Activated naive CD8-positive, alpha-beta T cell (primary cell): ENCODE data around the gene PTPRN2.
"Not testable (repeated sequence)": the region's sequence is repeated elsewhere in the genome, so short reads cannot be mapped to it uniquely, and the experiment has no call there.

Experiments
- H3K27ac Mint-ChIP-seq: one replicate; pipeline ENCODE4 v1.8.0; 2021; ENCODE audit warnings: mixed read lengths
- H3K27me3 Mint-ChIP-seq: one replicate; pipeline ENCODE4 v1.8.0; 2021; ENCODE audit warnings: mixed read lengths
- H3K36me3 Mint-ChIP-seq: one replicate; pipeline ENCODE4 v1.8.0; 2021; ENCODE audit warnings: mixed read lengths
- H3K4me1 Mint-ChIP-seq: one replicate; pipeline ENCODE4 v1.8.0; 2021; ENCODE audit warnings: low read depth, mixed read lengths
- H3K4me3 Mint-ChIP-seq: one replicate; pipeline ENCODE4 v1.8.0; 2021; ENCODE audit warnings: mild to moderate bottlenecking, mixed read lengths
- H3K9me3 Mint-ChIP-seq: one replicate; pipeline ENCODE4 v1.8.0; 2021; ENCODE audit warnings: low read depth, mixed read lengths

PTPRN2 gene

GRCh38 chr7:157925383-157925875 lies 662.2 kb downstream of the PTPRN2 start:
- Mint-ChIP-seq H3K27me3 (no peaks in the 10 kb centered on the region), H3K4me3 (no peak overlapping the region), H3K27ac (no peak overlapping the region), H3K4me1 (peaks cover 30% of the 10 kb centered on the region), H3K36me3 (no peaks in the 10 kb centered on the region), H3K9me3 (no peaks in the 10 kb centered on the region)

GRCh38 chr7:157923903-157924630 lies 663.6 kb downstream of the PTPRN2 start:
- no peaks in the 10 kb centered on the region for H3K36me3 Mint-ChIP-seq
- H3K9me3 Mint-ChIP-seq = no peaks in the 10 kb centered on the region
- no peaks in the 10 kb centered on the region for H3K27me3 Mint-ChIP-seq
- H3K27ac Mint-ChIP-seq = no peak overlapping the region
- H3K4me1 Mint-ChIP-seq = peaks cover 24% of the 10 kb centered on the region
- no peak overlapping the region for H3K4me3 Mint-ChIP-seq

GRCh38 chr7:157922576-157922975 lies 665.0 kb downstream of the PTPRN2 start:
- Mint-ChIP-seq H3K27ac (no peak overlapping the region), H3K4me1 (peaks cover 15% of the 10 kb centered on the region), H3K36me3 (no peaks in the 10 kb centered on the region), H3K4me3 (no peak overlapping the region), H3K27me3 (no peaks in the 10 kb centered on the region), H3K9me3 (no peaks in the 10 kb centered on the region)

- no peak overlapping the region for H3K27ac Mint-ChIP-seq
- H3K4me3 Mint-ChIP-seq = no peak overlapping the region
- no peaks in the 10 kb centered on the region for H3K9me3 Mint-ChIP-seq
- peaks cover 5% of the 10 kb centered on the region for H3K36me3 Mint-ChIP-seq
- no peaks in the 10 kb centered on the region for H3K27me3 Mint-ChIP-seq
- no peaks in the 10 kb centered on the region for H3K4me1 Mint-ChIP-seq
Measured at GRCh38 chr7:157918326-157919080, 669.1 kb downstream of the PTPRN2 start.

GRCh38 chr7:157916946-157917640 lies 670.5 kb downstream of the PTPRN2 start:
- Mint-ChIP-seq H3K36me3 (peaks cover 5% of the 10 kb centered on the region), H3K4me3 (no peak overlapping the region)

GRCh38 chr7:157910446-157910845 lies 677.2 kb downstream of the PTPRN2 start:
- Mint-ChIP-seq H3K36me3 (peaks cover 4% of the 10 kb centered on the region), H3K4me1 (no peaks in the 10 kb centered on the region), H3K27ac (no peak overlapping the region), H3K27me3 (no peaks in the 10 kb centered on the region), H3K4me3 (no peak overlapping the region), H3K9me3 (no peaks in the 10 kb centered on the region)

More at GRCh38 chr7:157916946-157917640, 670.5 kb downstream of the PTPRN2 start:
- no peaks in the 10 kb centered on the region for H3K4me1 Mint-ChIP-seq
- H3K9me3 Mint-ChIP-seq = no peaks in the 10 kb centered on the region
- H3K27me3 Mint-ChIP-seq = no peaks in the 10 kb centered on the region
- H3K27ac Mint-ChIP-seq = no peak overlapping the region

GRCh38 chr7:157910045-157910444 lies 677.6 kb downstream of the PTPRN2 start:
- not testable (repeated sequence) for H3K4me3 Mint-ChIP-seq, H3K9me3 Mint-ChIP-seq, H3K27me3 Mint-ChIP-seq, H3K27ac Mint-ChIP-seq, H3K36me3 Mint-ChIP-seq, H3K4me1 Mint-ChIP-seq

GRCh38 chr7:157909370-157909769 lies 678.3 kb downstream of the PTPRN2 start:
- H3K27me3 Mint-ChIP-seq = no peaks in the 10 kb centered on the region
- H3K4me1 Mint-ChIP-seq = peaks cover 2% of the 10 kb centered on the region
- H3K27ac Mint-ChIP-seq = no peak overlapping the region
- H3K4me3 Mint-ChIP-seq = no peak overlapping the region
- no peaks in the 10 kb centered on the region for H3K36me3 Mint-ChIP-seq
- H3K9me3 Mint-ChIP-seq = no peaks in the 10 kb centered on the region

GRCh38 chr7:157908006-157908782 lies 679.4 kb downstream of the PTPRN2 start:
- no peak overlapping the region for H3K27ac Mint-ChIP-seq
- no peak overlapping the region for H3K4me3 Mint-ChIP-seq
- H3K9me3 Mint-ChIP-seq = no peaks in the 10 kb centered on the region
- no peaks in the 10 kb centered on the region for H3K27me3 Mint-ChIP-seq
- H3K36me3 Mint-ChIP-seq = no peaks in the 10 kb centered on the region
- peaks cover 2% of the 10 kb centered on the region for H3K4me1 Mint-ChIP-seq

- no peaks in the 10 kb centered on the region for H3K9me3 Mint-ChIP-seq
- H3K27ac Mint-ChIP-seq = no peak overlapping the region
- no peaks in the 10 kb centered on the region for H3K27me3 Mint-ChIP-seq
- H3K36me3 Mint-ChIP-seq = no peaks in the 10 kb centered on the region
- no peak overlapping the region for H3K4me3 Mint-ChIP-seq
- peaks cover 2% of the 10 kb centered on the region for H3K4me1 Mint-ChIP-seq
Measured at GRCh38 chr7:157907091-157907490, 680.5 kb downstream of the PTPRN2 start.

GRCh38 chr7:157906583-157906982 lies 681.0 kb downstream of the PTPRN2 start:
- no peaks in the 10 kb centered on the region for H3K9me3 Mint-ChIP-seq
- H3K27me3 Mint-ChIP-seq = no peaks in the 10 kb centered on the region
- H3K36me3 Mint-ChIP-seq = no peaks in the 10 kb centered on the region
- peaks cover 2% of the 10 kb centered on the region for H3K4me1 Mint-ChIP-seq
- no peak overlapping the region for H3K27ac Mint-ChIP-seq
- no peak overlapping the region for H3K4me3 Mint-ChIP-seq

- Mint-ChIP-seq H3K36me3 (no peaks in the 10 kb centered on the region), H3K9me3 (no peaks in the 10 kb centered on the region), H3K4me1 (peaks cover 2% of the 10 kb centered on the region)
Measured at GRCh38 chr7:157905651-157906461, 681.8 kb downstream of the PTPRN2 start.

GRCh38 chr7:157904866-157905570 lies 682.6 kb downstream of the PTPRN2 start:
- Mint-ChIP-seq H3K27ac (no peak overlapping the region), H3K4me3 (no peak overlapping the region), H3K9me3 (no peaks in the 10 kb centered on the region), H3K27me3 (no peaks in the 10 kb centered on the region), H3K4me1 (peaks cover 2% of the 10 kb centered on the region), H3K36me3 (no peaks in the 10 kb centered on the region)

More at GRCh38 chr7:157905651-157906461, 681.8 kb downstream of the PTPRN2 start:
- Mint-ChIP-seq H3K27me3 (no peaks in the 10 kb centered on the region), H3K27ac (no peak overlapping the region), H3K4me3 (no peak overlapping the region)
